GM23338 (cell line): ENCODE results near the gene KYAT1. TPM values are rescaled to one million over a fixed set of nuclear protein-coding genes. Genes with fewer than 3 reads are reported as not detected.

Source experiments
- ATAC-seq: fragments of 200-7000 bp; cut with Tn5 transposase; 3 replicates; pipeline ENCODE4 v1.9.1; 2020
- DNase-seq: peaks from one replicate; pipeline ENCODE4 v3.0.0-alpha.2; 2015; ENCODE audit warnings: low spot score
- H2AFZ ChIP-seq: fragments of 200-600 bp; sonication (generic); 2 replicates; pipeline ENCODE4 v1.8.0; 2016; ENCODE audit warnings: antibody characterized with exemption, mild to moderate bottlenecking, moderate library complexity
- H3F3A ChIP-seq: fragments of 200-600 bp; sonication (generic); replicated peaks from 2 replicates; pipeline ENCODE4 v1.8.0; 2017; ENCODE audit warnings: antibody characterized with exemption, mixed run types, low read depth
- H3K27ac ChIP-seq: fragments of 200-600 bp; sonication (generic); 2 replicates; pipeline ENCODE4 v1.6.1; 2016; ENCODE audit warnings: low read depth
- H3K27me3 ChIP-seq: fragments of 200-600 bp; sonication (generic); 2 replicates; pipeline ENCODE4 v1.8.0; 2016; ENCODE audit warnings: mild to moderate bottlenecking, mixed run types, moderate library complexity; ENCODE audit not compliant: insufficient read depth
- H3K36me3 ChIP-seq: fragments of 200-600 bp; sonication (generic); 2 replicates; pipeline ENCODE4 v1.8.0; 2016; ENCODE audit warnings: mild to moderate bottlenecking; ENCODE audit not compliant: insufficient read depth
- H3K4me1 ChIP-seq: fragments of 200-600 bp; sonication (generic); 2 replicates; pipeline ENCODE4 v1.8.0; 2016; ENCODE audit warnings: mild to moderate bottlenecking, moderate library complexity; ENCODE audit not compliant: insufficient read depth
- H3K4me2 ChIP-seq: fragments of 200-600 bp; sonication (generic); 2 replicates; pipeline ENCODE4 v1.7.1; 2017; ENCODE audit warnings: mixed run types
- H3K4me3 ChIP-seq: fragments of 200-600 bp; sonication (generic); 2 replicates; pipeline ENCODE4 v1.6.1; 2016; ENCODE audit warnings: mixed run types
- H3K79me2 ChIP-seq: fragments of 200-600 bp; sonication (generic); replicated peaks from 2 replicates; pipeline ENCODE4 v1.8.0; 2017; ENCODE audit warnings: mild to moderate bottlenecking; ENCODE audit not compliant: insufficient read depth
- H3K9me2 ChIP-seq: fragments of 200-600 bp; sonication (generic); 2 replicates; pipeline ENCODE4 v1.8.0; 2017; ENCODE audit not compliant: insufficient read depth
- H4K20me1 ChIP-seq: fragments of 200-600 bp; sonication (generic); replicated peaks from 2 replicates; pipeline ENCODE4 v1.8.0; 2017; ENCODE audit warnings: mild to moderate bottlenecking; ENCODE audit not compliant: insufficient read depth
- H3K27ac Mint-ChIP-seq: 2 replicates; pipeline ENCODE4 v1.8.0; 2020; ENCODE audit warnings: inconsistent platforms, mild to moderate bottlenecking, moderate library complexity, mixed read lengths
- H3K27me3 Mint-ChIP-seq: 3 replicates; pipeline ENCODE4 v1.8.0; 2022; ENCODE audit warnings: low read depth, mild to moderate bottlenecking, moderate library complexity, mixed read lengths, inconsistent platforms; ENCODE audit not compliant: insufficient read depth, poor library complexity
- H3K36me3 Mint-ChIP-seq: 3 replicates; pipeline ENCODE4 v1.8.0; 2021; ENCODE audit warnings: low read depth, mild to moderate bottlenecking, inconsistent platforms, moderate library complexity, mixed read lengths
- H3K4me1 Mint-ChIP-seq: 3 replicates; pipeline ENCODE4 v1.8.0; 2020; ENCODE audit warnings: mild to moderate bottlenecking, inconsistent platforms, mixed read lengths
- H3K4me3 Mint-ChIP-seq: 3 replicates; pipeline ENCODE4 v1.8.0; 2021; ENCODE audit warnings: moderate library complexity, mild to moderate bottlenecking, inconsistent platforms, mixed read lengths
- H3K9me3 Mint-ChIP-seq: 3 replicates; pipeline ENCODE4 v1.8.0; 2020; ENCODE audit warnings: moderate library complexity, mild to moderate bottlenecking, inconsistent platforms, mixed read lengths
- polyA plus RNA-seq: library from polyadenylated mRNA; unstranded; fragments of >200 nt; fragmentation: Nextera tagmentation; extraction: Ambion mirVana; gene quantifications from 2 replicates; pipeline ENCODE4 v1.2.1, GENCODE V29; 2016
- total RNA-seq: library from RNA; depleted of rRNA; stranded (reverse); fragments of >200 nt; shearing (Covaris generic); gene quantifications from 2 replicates; pipeline ENCODE4 v1.2.3, GENCODE V29; 2014; rRNA removed
- TF ChIP-seq, protein P1 (sequence below), 2 experiments: fragments of 200-600 bp in 1 of 2; sonication (generic) in 1 of 2; conservative IDR thresholded peaks; 2 replicates each; pipeline versions ENCODE4 v1.5.1 to v1.6.1; 2016 to 2017; ENCODE audit warnings: antibody characterized with exemption in 2 of 2, low read depth in 2 of 2, mild to moderate bottlenecking in 2 of 2, moderate library complexity in 1 of 2

The KYAT1 gene
- total and polyA plus RNA-seq, 2 experiments from 2014 or later, result 26.1 to 34.0 TPM

GRCh38 chr9:128785427-128785826 is 96.3 kb downstream of the KYAT1 start:
- Mint-ChIP-seq H3K4me1 (peaks cover 3% of the 10 kb centered on the region; the same call in 2 of the 3 replicates), H3K9me3 (peaks cover 9% of the 10 kb centered on the region; the same call in 2 of the 3 replicates), H3K36me3 (no peaks in the 10 kb centered on the region; the same call in 1 of the 3 replicates), H3K27ac (no peak overlapping the region), H3K4me3 (no peak overlapping the region), H3K27me3 (peaks cover 8% of the 10 kb centered on the region)
- Histone ChIP-seq H3K4me1 (peaks cover 7% of the 10 kb centered on the region), H3F3A (peaks cover 16% of the 10 kb centered on the region), H3K36me3 (no peaks in the 10 kb centered on the region), H3K27ac (no peak overlapping the region), H3K9me2 (no peaks in the 10 kb centered on the region), H3K79me2 (peaks cover 15% of the 10 kb centered on the region), H3K4me3 (no peak overlapping the region), H3K4me2 (no peak overlapping the region), H2AFZ (no peak overlapping the region), H4K20me1 (no peaks in the 10 kb centered on the region), H3K27me3 (no peaks in the 10 kb centered on the region)
- no peak for DNase-seq
- no peak for ATAC-seq
- TF ChIP-seq, protein P1, sequence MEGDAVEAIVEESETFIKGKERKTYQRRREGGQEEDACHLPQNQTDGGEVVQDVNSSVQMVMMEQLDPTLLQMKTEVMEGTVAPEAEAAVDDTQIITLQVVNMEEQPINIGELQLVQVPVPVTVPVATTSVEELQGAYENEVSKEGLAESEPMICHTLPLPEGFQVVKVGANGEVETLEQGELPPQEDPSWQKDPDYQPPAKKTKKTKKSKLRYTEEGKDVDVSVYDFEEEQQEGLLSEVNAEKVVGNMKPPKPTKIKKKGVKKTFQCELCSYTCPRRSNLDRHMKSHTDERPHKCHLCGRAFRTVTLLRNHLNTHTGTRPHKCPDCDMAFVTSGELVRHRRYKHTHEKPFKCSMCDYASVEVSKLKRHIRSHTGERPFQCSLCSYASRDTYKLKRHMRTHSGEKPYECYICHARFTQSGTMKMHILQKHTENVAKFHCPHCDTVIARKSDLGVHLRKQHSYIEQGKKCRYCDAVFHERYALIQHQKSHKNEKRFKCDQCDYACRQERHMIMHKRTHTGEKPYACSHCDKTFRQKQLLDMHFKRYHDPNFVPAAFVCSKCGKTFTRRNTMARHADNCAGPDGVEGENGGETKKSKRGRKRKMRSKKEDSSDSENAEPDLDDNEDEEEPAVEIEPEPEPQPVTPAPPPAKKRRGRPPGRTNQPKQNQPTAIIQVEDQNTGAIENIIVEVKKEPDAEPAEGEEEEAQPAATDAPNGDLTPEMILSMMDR (conservative IDR thresholded peaks at IDR 0.05; ENCODE audit: low read depth in 2 of 2), result no peak

Other genes with a start within 250 kb of the KYAT1 start
- gene DYNC2I2, start 225.1 kb downstream of the KYAT1 start, total RNA-seq, result 68.4 and 78.3 TPM in 2 replicates
- gene DYNC2I2, start 225.1 kb downstream of the KYAT1 start, polyA plus RNA-seq, result 48.7 and 51.5 TPM in 2 replicates
- 949 and 964 TPM in 2 replicates for gene SET, start 192.7 kb downstream of the KYAT1 start, total RNA-seq
- 1,113 and 1,261 TPM in 2 replicates for gene SET, start 192.7 kb downstream of the KYAT1 start, polyA plus RNA-seq
- 16.3 and 17.7 TPM in 2 replicates for gene PKN3, start 179.4 kb downstream of the KYAT1 start, total RNA-seq
- gene PKN3, start 179.4 kb downstream of the KYAT1 start, polyA plus RNA-seq, result 6.2 and 6.7 TPM in 2 replicates
- gene ZDHHC12, start 157.8 kb downstream of the KYAT1 start, total RNA-seq, result 54.1 and 57.9 TPM in 2 replicates
- 47.5 and 50.3 TPM in 2 replicates for gene ZDHHC12, start 157.8 kb downstream of the KYAT1 start, polyA plus RNA-seq
- gene ZER1, start 110.0 kb downstream of the KYAT1 start, total RNA-seq, result 14.4 and 23.9 TPM in 2 replicates
- gene ZER1, start 110.0 kb downstream of the KYAT1 start, polyA plus RNA-seq, result 6.5 and 7.0 TPM in 2 replicates
- 19.1 and 19.4 TPM in 2 replicates for gene TBC1D13, start 94.7 kb downstream of the KYAT1 start, total RNA-seq
- gene TBC1D13, start 94.7 kb downstream of the KYAT1 start, polyA plus RNA-seq, result 7.8 and 8.3 TPM in 2 replicates
- 14.6 and 23.5 TPM in 2 replicates for gene ENDOG, start 63.5 kb downstream of the KYAT1 start, total RNA-seq
- gene ENDOG, start 63.5 kb downstream of the KYAT1 start, polyA plus RNA-seq, result 15.1 and 19.2 TPM in 2 replicates
- gene SPOUT1, start 52.2 kb downstream of the KYAT1 start, total RNA-seq, result 34.8 and 50.9 TPM in 2 replicates
- 28.5 and 33.5 TPM in 2 replicates for gene SPOUT1, start 52.2 kb downstream of the KYAT1 start, polyA plus RNA-seq
- gene LRRC8A, start 183 bp upstream of the KYAT1 start, total RNA-seq, result 75.7 and 80.5 TPM in 2 replicates
- 35.3 and 37.3 TPM in 2 replicates for gene LRRC8A, start 183 bp upstream of the KYAT1 start, polyA plus RNA-seq
- gene PHYHD1, start 39.0 kb upstream of the KYAT1 start, total RNA-seq, result 4.1 and 10.4 TPM in 2 replicates
- 16.8 and 23.4 TPM in 2 replicates for gene PHYHD1, start 39.0 kb upstream of the KYAT1 start, polyA plus RNA-seq
- gene DOLK, start 65.7 kb upstream of the KYAT1 start, total RNA-seq, result 20.2 and 21.3 TPM in 2 replicates
- gene DOLK, start 65.7 kb upstream of the KYAT1 start, polyA plus RNA-seq, result 9.8 and 10.3 TPM in 2 replicates
- 107 and 117 TPM in 2 replicates for gene NUP188, start 65.7 kb upstream of the KYAT1 start, total RNA-seq
- gene NUP188, start 65.7 kb upstream of the KYAT1 start, polyA plus RNA-seq, result 25.5 and 28.4 TPM in 2 replicates
- gene SH3GLB2, start 146.4 kb upstream of the KYAT1 start, total RNA-seq, result 64.3 and 68.0 TPM in 2 replicates
- gene SH3GLB2, start 146.4 kb upstream of the KYAT1 start, polyA plus RNA-seq, result 21.9 and 22.8 TPM in 2 replicates
- 37.1 and 47.8 TPM in 2 replicates for gene MIGA2, start 154.7 kb upstream of the KYAT1 start, total RNA-seq
- 15.3 and 19.3 TPM in 2 replicates for gene MIGA2, start 154.7 kb upstream of the KYAT1 start, polyA plus RNA-seq
- 30.0 and 31.9 TPM in 2 replicates for gene DOLPP1, start 199.2 kb upstream of the KYAT1 start, total RNA-seq
- 20.5 and 23.3 TPM in 2 replicates for gene DOLPP1, start 199.2 kb upstream of the KYAT1 start, polyA plus RNA-seq
- gene CRAT, start 228.8 kb upstream of the KYAT1 start, total RNA-seq, result 9.9 TPM in 2 replicates
- gene CRAT, start 228.8 kb upstream of the KYAT1 start, polyA plus RNA-seq, result 3.7 and 4.6 TPM in 2 replicates
- gene PTPA, start 229.5 kb upstream of the KYAT1 start, total RNA-seq, result 110 and 122 TPM in 2 replicates
- 53.9 and 57.3 TPM in 2 replicates for gene PTPA, start 229.5 kb upstream of the KYAT1 start, polyA plus RNA-seq